CD4-positive, alpha-beta T cell (primary cell): ENCODE measurements around the gene AUTS2. TPM values are rescaled to one million over a fixed set of nuclear protein-coding genes. Genes with fewer than 3 reads are reported as not detected.

ENCODE experiments used
- ATAC-seq: fragments of 200-7000 bp; cut with Tn5 transposase; one replicate; pipeline ENCODE4 v1.10.0; 2022; ENCODE audit warnings: mild to moderate bottlenecking; ENCODE audit not compliant: poor library complexity
- CTCF ChIA-PET: fragments of 350-600 bp; sonication (Branson Sonifier 250); formaldehyde crosslinking; loops from one replicate; lab custom pipeline; 2021; ENCODE audit warnings: antibody characterized with exemption, inconsistent platforms; lab: Charles Lee
- POLR2A ChIA-PET: fragments of 350-600 bp; sonication (Branson Sonifier 250); formaldehyde crosslinking; loops from one replicate; lab custom pipeline; 2021; ENCODE audit warnings: antibody characterized with exemption, inconsistent platforms; lab: Charles Lee
- DNase-seq, 14 experiments: peaks; one replicate each; pipeline ENCODE4 v3.0.0-alpha.2; 2013 to 2020; ENCODE audit warnings: mixed read lengths in 2 of 14
- H3K27ac ChIP-seq, 2 donors: one replicate each; pipeline versions ENCODE4 v1.5.1 to v1.7.0; 2013; ENCODE audit warnings: low read length in 2 of 2, low read depth in 1 of 2, mild to moderate bottlenecking in 1 of 2
- H3K27me3 ChIP-seq, 2 experiments: 1 replicate in 1 of 2; 2 replicates in 1 of 2; pipeline versions ENCODE4 v1.6.1 to v1.7.0; 2013; ENCODE audit warnings: low read length in 2 of 2, control low read depth in 1 of 2, mild to moderate bottlenecking in 1 of 2, moderate library complexity in 1 of 2; ENCODE audit not compliant: insufficient read depth in 2 of 2, control insufficient read depth in 1 of 2
- H3K36me3 ChIP-seq: one replicate; pipeline ENCODE4 v1.6.1; 2013; ENCODE audit warnings: low read length, control low read depth; ENCODE audit not compliant: insufficient read depth
- H3K4me1 ChIP-seq: one replicate; pipeline ENCODE4 v1.6.1; 2013; ENCODE audit warnings: low read length, control low read depth; ENCODE audit not compliant: insufficient read depth
- H3K4me3 ChIP-seq: one replicate; pipeline ENCODE4 v1.5.1; 2013; ENCODE audit warnings: mild to moderate bottlenecking, low read length, moderate library complexity
- H3K9me3 ChIP-seq, 2 experiments: 1 replicate in 1 of 2; 2 replicates in 1 of 2; pipeline versions ENCODE4 v1.6.1 to v1.7.0; 2013; ENCODE audit warnings: low read length in 2 of 2, mild to moderate bottlenecking in 2 of 2, control low read depth in 1 of 2, moderate library complexity in 1 of 2; ENCODE audit not compliant: control insufficient read depth in 1 of 2, insufficient read depth in 1 of 2
- H3K27ac Mint-ChIP-seq: one replicate; pipeline ENCODE4 v1.8.0; 2020; ENCODE audit warnings: mixed read lengths
- H3K27me3 Mint-ChIP-seq: one replicate; pipeline ENCODE4 v1.8.0; 2021; ENCODE audit warnings: mixed read lengths
- H3K36me3 Mint-ChIP-seq: one replicate; pipeline ENCODE4 v1.8.0; 2021; ENCODE audit warnings: low read depth, mixed read lengths
- H3K4me1 Mint-ChIP-seq: one replicate; pipeline ENCODE4 v1.8.0; 2021; ENCODE audit warnings: low read depth, mixed read lengths
- H3K4me3 Mint-ChIP-seq: one replicate; pipeline ENCODE4 v1.8.0; 2020; ENCODE audit warnings: mild to moderate bottlenecking, mixed read lengths
- H3K9me3 Mint-ChIP-seq: one replicate; pipeline ENCODE4 v1.8.0; 2020; ENCODE audit warnings: mixed read lengths
- intact Hi-C, 2 experiments: fragments of 100-400 bp; cut with DNase I in 1 of 2; cut with micrococcal nuclease in 1 of 2; formaldehyde crosslinking; loops; one replicate each; pipeline versions ENCODE4 v1.15.1 to v1.9.0; 2023 to 2025; cut with DNase I, micrococcal nuclease
- total RNA-seq, 174 experiments: library from RNA in 2 of 174; stranded (reverse) in 2 of 174; gene quantifications; one replicate each; pipeline ENCODE4 v1.2.3 and lab custom pipeline; 2021 to 2026
- TF ChIP-seq, protein P1 (sequence below): fragments of 200-600 bp; IDR thresholded peaks from one replicate; pipeline ENCODE4 v1.8.0; 2022; ENCODE audit warnings: antibody characterized with exemption, mild to moderate bottlenecking

Gene AUTS2
- total RNA-seq, 2 experiments from 2014 or later: 43.6 to 47.6 TPM

DNA sequence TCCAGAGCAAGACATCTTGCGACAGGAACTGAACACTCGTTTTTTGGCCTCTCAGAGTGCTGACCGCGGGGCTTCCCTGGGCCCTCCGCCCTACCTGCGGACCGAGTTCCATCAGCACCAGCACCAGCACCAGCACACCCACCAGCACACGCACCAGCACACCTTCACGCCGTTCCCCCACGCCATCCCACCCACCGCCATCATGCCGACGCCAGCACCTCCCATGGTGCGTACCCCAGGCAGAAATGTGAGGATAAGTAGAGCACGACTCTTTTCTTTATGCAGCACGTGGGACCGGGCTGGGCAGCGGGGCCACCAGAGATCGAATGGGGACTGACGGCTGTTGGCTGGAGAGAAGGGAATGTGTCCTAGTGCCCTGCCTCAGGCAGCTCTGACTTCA is 1167.8 kb downstream of the AUTS2 start:
- Histone ChIP-seq H3K4me3 (no peak overlapping the region), H3K27me3 (no peaks in the 10 kb centered on the region), H3K4me1 (peaks cover 21% of the 10 kb centered on the region), H3K9me3 (peaks cover 0 to 15% of the 10 kb centered on the region in 2 experiments), H3K36me3 (peaks cover 3% of the 10 kb centered on the region), H3K27ac (no peak overlapping the region)
- H3K4me3 Mint-ChIP-seq: no peak overlapping the region
- ChIA-PET POLR2A (no interaction called here), CTCF (no interaction called here)
- TF ChIP-seq, protein P1, sequence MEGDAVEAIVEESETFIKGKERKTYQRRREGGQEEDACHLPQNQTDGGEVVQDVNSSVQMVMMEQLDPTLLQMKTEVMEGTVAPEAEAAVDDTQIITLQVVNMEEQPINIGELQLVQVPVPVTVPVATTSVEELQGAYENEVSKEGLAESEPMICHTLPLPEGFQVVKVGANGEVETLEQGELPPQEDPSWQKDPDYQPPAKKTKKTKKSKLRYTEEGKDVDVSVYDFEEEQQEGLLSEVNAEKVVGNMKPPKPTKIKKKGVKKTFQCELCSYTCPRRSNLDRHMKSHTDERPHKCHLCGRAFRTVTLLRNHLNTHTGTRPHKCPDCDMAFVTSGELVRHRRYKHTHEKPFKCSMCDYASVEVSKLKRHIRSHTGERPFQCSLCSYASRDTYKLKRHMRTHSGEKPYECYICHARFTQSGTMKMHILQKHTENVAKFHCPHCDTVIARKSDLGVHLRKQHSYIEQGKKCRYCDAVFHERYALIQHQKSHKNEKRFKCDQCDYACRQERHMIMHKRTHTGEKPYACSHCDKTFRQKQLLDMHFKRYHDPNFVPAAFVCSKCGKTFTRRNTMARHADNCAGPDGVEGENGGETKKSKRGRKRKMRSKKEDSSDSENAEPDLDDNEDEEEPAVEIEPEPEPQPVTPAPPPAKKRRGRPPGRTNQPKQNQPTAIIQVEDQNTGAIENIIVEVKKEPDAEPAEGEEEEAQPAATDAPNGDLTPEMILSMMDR: no peak
- no peak overlapping the region for H3K27ac Mint-ChIP-seq
- H3K36me3 Mint-ChIP-seq: peaks cover 5% of the 10 kb centered on the region
- no peaks in the 10 kb centered on the region for H3K9me3 Mint-ChIP-seq
- H3K27me3 Mint-ChIP-seq: no peaks in the 10 kb centered on the region
- DNase-seq (no peak), ATAC-seq (no peak)
- intact Hi-C loops: no loop called here
- H3K4me1 Mint-ChIP-seq: no peaks in the 10 kb centered on the region

- Mint-ChIP-seq H3K4me1 (no peaks in the 10 kb centered on the region), H3K9me3 (no peaks in the 10 kb centered on the region), H3K27me3 (no peaks in the 10 kb centered on the region), H3K4me3 (no peak overlapping the region), H3K27ac (no peak overlapping the region), H3K36me3 (peaks cover 5% of the 10 kb centered on the region)
- peaks cover 3% of the 10 kb centered on the region for H3K36me3 ChIP-seq
- peaks cover 21% of the 10 kb centered on the region for H3K4me1 ChIP-seq
- H3K27me3 ChIP-seq: no peaks in the 10 kb centered on the region
- no peak overlapping the region for H3K4me3 ChIP-seq
- CTCF ChIA-PET: no interaction called here
- TF ChIP-seq, protein P1: no peak
- DNase-seq: no peak
- peaks cover 0 to 15% of the 10 kb centered on the region in 2 experiments for H3K9me3 ChIP-seq
- POLR2A ChIA-PET: no interaction called here
- intact Hi-C loops: no loop called here
- no peak for ATAC-seq
- H3K27ac ChIP-seq: no peak overlapping the region
Measured at GRCh38 chr7:70766694-70767093, 1168.4 kb downstream of the AUTS2 start.

- peaks cover 7% of the 10 kb centered on the region for H3K36me3 ChIP-seq
- no peak for DNase-seq
- CTCF ChIA-PET: no interaction called here
- POLR2A ChIA-PET: interaction anchor here (0.6 kb wide), 1 partner anchor 44 kb away, joined by 3 read pairs; no protein-coding TSS in a partner anchor
- H3K27ac Mint-ChIP-seq: no peak overlapping the region
- peaks cover 0 to 7% of the 10 kb centered on the region in 2 experiments for H3K9me3 ChIP-seq
- H3K9me3 Mint-ChIP-seq: no peaks in the 10 kb centered on the region
- H3K4me1 ChIP-seq: peaks cover 12% of the 10 kb centered on the region
- H3K27me3 Mint-ChIP-seq: no peaks in the 10 kb centered on the region
- no peak overlapping the region for H3K4me3 Mint-ChIP-seq
- intact Hi-C loops: no loop called here
- ATAC-seq: no peak
- no peaks in the 10 kb centered on the region for H3K27me3 ChIP-seq
- TF ChIP-seq, protein P1: no peak
- H3K36me3 Mint-ChIP-seq: no peaks in the 10 kb centered on the region
- no peak overlapping the region for H3K27ac ChIP-seq
- no peak overlapping the region for H3K4me3 ChIP-seq
- no peaks in the 10 kb centered on the region for H3K4me1 Mint-ChIP-seq
Measured at GRCh38 chr7:70770154-70770553, 1171.9 kb downstream of the AUTS2 start.
